WTC11 (cell line): ENCODE results near the gene INPP5A. TPM values are rescaled to one million over a fixed set of nuclear protein-coding genes. Genes with fewer than 3 reads are reported as not detected.

ENCODE experiments used
- ATAC-seq: fragments of 200-7000 bp; cut with Tn5 transposase; 2 replicates; pipeline ENCODE4 v1.10.0; 2021; ENCODE audit warnings: mild to moderate bottlenecking, moderate library complexity
- CTCF ChIA-PET: fragments of 300-600 bp; sonication (Branson Sonifier 250); formaldehyde crosslinking; loops from one replicate; lab custom pipeline; 2021; ENCODE audit warnings: antibody characterized with exemption; lab: Charles Lee
- POLR2A ChIA-PET: fragments of 350-600 bp; sonication (Branson Sonifier 250); formaldehyde crosslinking; loops from one replicate; lab custom pipeline; 2021; ENCODE audit warnings: antibody characterized with exemption; lab: Charles Lee
- DNase-seq: peaks from one replicate; pipeline ENCODE4 v3.0.0; 2021; ENCODE audit warnings: low spot score
- H3K27ac Mint-ChIP-seq: 2 replicates; pipeline ENCODE4 v1.8.0; 2021; ENCODE audit warnings: mixed read lengths
- H3K27me3 Mint-ChIP-seq: 2 replicates; pipeline ENCODE4 v1.8.0; 2021; ENCODE audit warnings: low read depth, mild to moderate bottlenecking, moderate library complexity, mixed read lengths
- H3K36me3 Mint-ChIP-seq: 2 replicates; pipeline ENCODE4 v1.8.0; 2021; ENCODE audit warnings: mixed read lengths
- H3K4me1 Mint-ChIP-seq: 2 replicates; pipeline ENCODE4 v1.8.0; 2022; ENCODE audit warnings: mixed read lengths
- H3K4me3 Mint-ChIP-seq: 2 replicates; pipeline ENCODE4 v1.8.0; 2021; ENCODE audit warnings: mild to moderate bottlenecking, moderate library complexity, mixed read lengths
- H3K9me3 Mint-ChIP-seq: 2 replicates; pipeline ENCODE4 v1.8.0; 2021; ENCODE audit warnings: mixed read lengths
- CREB1 ChIP-seq: sonication (generic); formaldehyde crosslinking; IDR thresholded peaks from 2 replicates; pipeline ENCODE4 v1.8.0; 2023; ENCODE audit warnings: mild to moderate bottlenecking, missing genetic modification reagents
- E2F4 ChIP-seq: sonication (generic); formaldehyde crosslinking; IDR thresholded peaks from 2 replicates; pipeline ENCODE4 v1.8.1; 2022; ENCODE audit warnings: low read depth, mild to moderate bottlenecking, moderate library complexity, missing genetic modification reagents, borderline replicate concordance
- FOXJ3 ChIP-seq: sonication (generic); formaldehyde crosslinking; IDR thresholded peaks from 2 replicates; pipeline ENCODE4 v1.9.0; 2021; ENCODE audit warnings: missing genetic modification reagents, mild to moderate bottlenecking, borderline replicate concordance
- FOXK1 ChIP-seq: sonication (generic); formaldehyde crosslinking; IDR thresholded peaks from 2 replicates; pipeline ENCODE4 v1.8.0; 2022; ENCODE audit warnings: mild to moderate bottlenecking, moderate library complexity, missing genetic modification reagents
- HMGA2 ChIP-seq: fragments of 250-450 bp; sonication (Bioruptor Pico); IDR thresholded peaks from 2 replicates; pipeline ENCODE4 v1.4.0; 2021; ENCODE audit warnings: mild to moderate bottlenecking, moderate library complexity
- MLX ChIP-seq: sonication (generic); formaldehyde crosslinking; IDR thresholded peaks from 2 replicates; pipeline ENCODE4 v1.8.1; 2023; ENCODE audit warnings: mild to moderate bottlenecking, missing genetic modification reagents, moderate library complexity
- MXD4 ChIP-seq: fragments of 250-450 bp; sonication (Bioruptor Pico); IDR thresholded peaks from 2 replicates; pipeline ENCODE4 v1.8.0; 2021; ENCODE audit warnings: mild to moderate bottlenecking, moderate library complexity, borderline replicate concordance
- MYBL2 ChIP-seq: sonication (generic); formaldehyde crosslinking; IDR thresholded peaks from 2 replicates; pipeline ENCODE4 v1.8.1; 2023; ENCODE audit warnings: mild to moderate bottlenecking, moderate library complexity, missing genetic modification reagents
- NFE2L1 ChIP-seq: sonication (generic); formaldehyde crosslinking; IDR thresholded peaks from 2 replicates; pipeline ENCODE4 v1.8.1; 2023; ENCODE audit warnings: missing genetic modification reagents
- ZNF532 ChIP-seq: fragments of 250-450 bp; sonication (Bioruptor Pico); IDR thresholded peaks from 2 replicates; pipeline ENCODE4 v1.9.0; 2021; ENCODE audit warnings: mild to moderate bottlenecking, borderline replicate concordance
- ZSCAN18 ChIP-seq: fragments of 250-450 bp; sonication (Bioruptor Pico); IDR thresholded peaks from 2 replicates; pipeline ENCODE4 v2.1.2; 2022; ENCODE audit warnings: mild to moderate bottlenecking, moderate library complexity
- total RNA-seq: library from RNA; stranded (reverse); gene quantifications from 3 replicates; pipeline ENCODE4 v1.2.3, GENCODE V29; 2021
- TF ChIP-seq, protein P1 (sequence below): sonication (generic); formaldehyde crosslinking; IDR thresholded peaks from 2 replicates; pipeline ENCODE4 v1.8.1; 2022; ENCODE audit warnings: mild to moderate bottlenecking, missing genetic modification reagents, moderate library complexity, borderline replicate concordance
- TF ChIP-seq, protein P2 (sequence below): fragments of 250-450 bp; sonication (Bioruptor Pico); IDR thresholded peaks from 2 replicates; pipeline ENCODE4 v1.9.0; 2021; ENCODE audit warnings: mild to moderate bottlenecking
- TF ChIP-seq, protein P3 (sequence below): sonication (generic); formaldehyde crosslinking; IDR thresholded peaks from 2 replicates; pipeline ENCODE4 v1.8.0; 2022; ENCODE audit warnings: mild to moderate bottlenecking, missing genetic modification reagents
- TF ChIP-seq, protein P4 (sequence below): sonication (generic); formaldehyde crosslinking; IDR thresholded peaks from 2 replicates; pipeline ENCODE4 v1.8.0; 2022; ENCODE audit warnings: mild to moderate bottlenecking, missing genetic modification reagents
- TF ChIP-seq, protein P5 (sequence below): sonication (generic); formaldehyde crosslinking; IDR thresholded peaks from 2 replicates; pipeline ENCODE4 v1.8.1; 2023; ENCODE audit warnings: mild to moderate bottlenecking, missing genetic modification reagents, moderate library complexity
- TF ChIP-seq, protein P6 (sequence below): sonication (generic); formaldehyde crosslinking; IDR thresholded peaks from 2 replicates; pipeline ENCODE4 v1.8.0; 2022; ENCODE audit warnings: missing genetic modification reagents

The INPP5A gene
- total RNA-seq, 1 experiment from 2014 or later, result 22.1 TPM

- TF ChIP-seq ZNF532 (CRISPR knock-in tag) (no peak), ZSCAN18 (CRISPR knock-in tag) (no peak)
- TF ChIP-seq, protein P1, sequence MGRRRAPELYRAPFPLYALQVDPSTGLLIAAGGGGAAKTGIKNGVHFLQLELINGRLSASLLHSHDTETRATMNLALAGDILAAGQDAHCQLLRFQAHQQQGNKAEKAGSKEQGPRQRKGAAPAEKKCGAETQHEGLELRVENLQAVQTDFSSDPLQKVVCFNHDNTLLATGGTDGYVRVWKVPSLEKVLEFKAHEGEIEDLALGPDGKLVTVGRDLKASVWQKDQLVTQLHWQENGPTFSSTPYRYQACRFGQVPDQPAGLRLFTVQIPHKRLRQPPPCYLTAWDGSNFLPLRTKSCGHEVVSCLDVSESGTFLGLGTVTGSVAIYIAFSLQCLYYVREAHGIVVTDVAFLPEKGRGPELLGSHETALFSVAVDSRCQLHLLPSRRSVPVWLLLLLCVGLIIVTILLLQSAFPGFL (CRISPR knock-in tag), result no peak
Observed at GRCh38 chr10:132729810-132730572, 192.4 kb downstream of the INPP5A start (continued).

DNA sequence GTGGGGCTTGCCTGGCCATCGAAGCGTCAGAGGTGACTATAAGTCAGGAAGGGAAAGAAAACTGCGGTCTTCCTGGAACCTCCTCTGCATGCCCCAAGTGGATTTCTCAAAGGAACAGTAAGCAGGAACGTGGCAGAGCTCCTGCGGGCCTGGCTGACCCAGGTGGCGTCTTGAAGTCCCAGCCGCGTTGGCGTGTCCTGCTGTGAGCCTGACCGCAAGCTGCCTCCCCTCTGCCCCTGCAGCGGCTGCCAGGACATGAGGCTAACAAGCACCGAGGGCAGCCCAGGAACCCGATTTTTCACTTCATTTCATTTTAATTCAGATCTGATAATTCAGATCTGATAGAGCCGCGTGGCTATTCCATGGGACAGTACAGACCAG is 193.0 kb downstream of the INPP5A start:
- Mint-ChIP-seq H3K4me3 (no peak overlapping the region), H3K27ac (no peak overlapping the region), H3K27me3 (no peaks in the 10 kb centered on the region), H3K9me3 (no peaks in the 10 kb centered on the region), H3K4me1 (no peaks in the 10 kb centered on the region), H3K36me3 (no peaks in the 10 kb centered on the region)
- CTCF ChIA-PET, result interaction anchor here (0.5 kb wide), 1 partner anchor 316 kb away, joined by 6 read pairs; no protein-coding TSS in a partner anchor
- DNase-seq, result no peak
- POLR2A ChIA-PET, result no interaction called here
- ATAC-seq, result no peak
- TF ChIP-seq MYBL2 (no peak), HMGA2 (no peak), CREB1 (CRISPR knock-in tag) (no peak), MXD4 (CRISPR knock-in tag) (no peak), E2F4 (CRISPR knock-in tag) (no peak), FOXK1 (CRISPR knock-in tag) (no peak), FOXJ3 (CRISPR knock-in tag) (no peak), NFE2L1 (CRISPR knock-in tag) (no peak), MLX (CRISPR knock-in tag) (no peak)
- TF ChIP-seq, protein P2, sequence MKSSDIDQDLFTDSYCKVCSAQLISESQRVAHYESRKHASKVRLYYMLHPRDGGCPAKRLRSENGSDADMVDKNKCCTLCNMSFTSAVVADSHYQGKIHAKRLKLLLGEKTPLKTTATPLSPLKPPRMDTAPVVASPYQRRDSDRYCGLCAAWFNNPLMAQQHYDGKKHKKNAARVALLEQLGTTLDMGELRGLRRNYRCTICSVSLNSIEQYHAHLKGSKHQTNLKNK (CRISPR knock-in tag), result no peak
- TF ChIP-seq, protein P3, sequence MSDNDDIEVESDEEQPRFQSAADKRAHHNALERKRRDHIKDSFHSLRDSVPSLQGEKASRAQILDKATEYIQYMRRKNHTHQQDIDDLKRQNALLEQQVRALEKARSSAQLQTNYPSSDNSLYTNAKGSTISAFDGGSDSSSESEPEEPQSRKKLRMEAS (CRISPR knock-in tag), result no peak
- TF ChIP-seq, protein P4, sequence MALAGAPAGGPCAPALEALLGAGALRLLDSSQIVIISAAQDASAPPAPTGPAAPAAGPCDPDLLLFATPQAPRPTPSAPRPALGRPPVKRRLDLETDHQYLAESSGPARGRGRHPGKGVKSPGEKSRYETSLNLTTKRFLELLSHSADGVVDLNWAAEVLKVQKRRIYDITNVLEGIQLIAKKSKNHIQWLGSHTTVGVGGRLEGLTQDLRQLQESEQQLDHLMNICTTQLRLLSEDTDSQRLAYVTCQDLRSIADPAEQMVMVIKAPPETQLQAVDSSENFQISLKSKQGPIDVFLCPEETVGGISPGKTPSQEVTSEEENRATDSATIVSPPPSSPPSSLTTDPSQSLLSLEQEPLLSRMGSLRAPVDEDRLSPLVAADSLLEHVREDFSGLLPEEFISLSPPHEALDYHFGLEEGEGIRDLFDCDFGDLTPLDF (CRISPR knock-in tag), result no peak
- TF ChIP-seq, protein P5, sequence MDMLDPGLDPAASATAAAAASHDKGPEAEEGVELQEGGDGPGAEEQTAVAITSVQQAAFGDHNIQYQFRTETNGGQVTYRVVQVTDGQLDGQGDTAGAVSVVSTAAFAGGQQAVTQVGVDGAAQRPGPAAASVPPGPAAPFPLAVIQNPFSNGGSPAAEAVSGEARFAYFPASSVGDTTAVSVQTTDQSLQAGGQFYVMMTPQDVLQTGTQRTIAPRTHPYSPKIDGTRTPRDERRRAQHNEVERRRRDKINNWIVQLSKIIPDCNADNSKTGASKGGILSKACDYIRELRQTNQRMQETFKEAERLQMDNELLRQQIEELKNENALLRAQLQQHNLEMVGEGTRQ, result no peak
- TF ChIP-seq, protein P6, sequence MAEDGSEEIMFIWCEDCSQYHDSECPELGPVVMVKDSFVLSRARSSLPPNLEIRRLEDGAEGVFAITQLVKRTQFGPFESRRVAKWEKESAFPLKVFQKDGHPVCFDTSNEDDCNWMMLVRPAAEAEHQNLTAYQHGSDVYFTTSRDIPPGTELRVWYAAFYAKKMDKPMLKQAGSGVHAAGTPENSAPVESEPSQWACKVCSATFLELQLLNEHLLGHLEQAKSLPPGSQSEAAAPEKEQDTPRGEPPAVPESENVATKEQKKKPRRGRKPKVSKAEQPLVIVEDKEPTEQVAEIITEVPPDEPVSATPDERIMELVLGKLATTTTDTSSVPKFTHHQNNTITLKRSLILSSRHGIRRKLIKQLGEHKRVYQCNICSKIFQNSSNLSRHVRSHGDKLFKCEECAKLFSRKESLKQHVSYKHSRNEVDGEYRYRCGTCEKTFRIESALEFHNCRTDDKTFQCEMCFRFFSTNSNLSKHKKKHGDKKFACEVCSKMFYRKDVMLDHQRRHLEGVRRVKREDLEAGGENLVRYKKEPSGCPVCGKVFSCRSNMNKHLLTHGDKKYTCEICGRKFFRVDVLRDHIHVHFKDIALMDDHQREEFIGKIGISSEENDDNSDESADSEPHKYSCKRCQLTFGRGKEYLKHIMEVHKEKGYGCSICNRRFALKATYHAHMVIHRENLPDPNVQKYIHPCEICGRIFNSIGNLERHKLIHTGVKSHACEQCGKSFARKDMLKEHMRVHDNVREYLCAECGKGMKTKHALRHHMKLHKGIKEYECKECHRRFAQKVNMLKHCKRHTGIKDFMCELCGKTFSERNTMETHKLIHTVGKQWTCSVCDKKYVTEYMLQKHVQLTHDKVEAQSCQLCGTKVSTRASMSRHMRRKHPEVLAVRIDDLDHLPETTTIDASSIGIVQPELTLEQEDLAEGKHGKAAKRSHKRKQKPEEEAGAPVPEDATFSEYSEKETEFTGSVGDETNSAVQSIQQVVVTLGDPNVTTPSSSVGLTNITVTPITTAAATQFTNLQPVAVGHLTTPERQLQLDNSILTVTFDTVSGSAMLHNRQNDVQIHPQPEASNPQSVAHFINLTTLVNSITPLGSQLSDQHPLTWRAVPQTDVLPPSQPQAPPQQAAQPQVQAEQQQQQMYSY, result no peak
